Measurements from ENCODE around the gene FAF1. TPM values are rescaled to one million over a fixed set of nuclear protein-coding genes. Genes with fewer than 3 reads are reported as not detected.

The FAF1 gene
- total RNA-seq, 2 donors from 2014 or later: 25.5 to 68.6 TPM

DNA sequence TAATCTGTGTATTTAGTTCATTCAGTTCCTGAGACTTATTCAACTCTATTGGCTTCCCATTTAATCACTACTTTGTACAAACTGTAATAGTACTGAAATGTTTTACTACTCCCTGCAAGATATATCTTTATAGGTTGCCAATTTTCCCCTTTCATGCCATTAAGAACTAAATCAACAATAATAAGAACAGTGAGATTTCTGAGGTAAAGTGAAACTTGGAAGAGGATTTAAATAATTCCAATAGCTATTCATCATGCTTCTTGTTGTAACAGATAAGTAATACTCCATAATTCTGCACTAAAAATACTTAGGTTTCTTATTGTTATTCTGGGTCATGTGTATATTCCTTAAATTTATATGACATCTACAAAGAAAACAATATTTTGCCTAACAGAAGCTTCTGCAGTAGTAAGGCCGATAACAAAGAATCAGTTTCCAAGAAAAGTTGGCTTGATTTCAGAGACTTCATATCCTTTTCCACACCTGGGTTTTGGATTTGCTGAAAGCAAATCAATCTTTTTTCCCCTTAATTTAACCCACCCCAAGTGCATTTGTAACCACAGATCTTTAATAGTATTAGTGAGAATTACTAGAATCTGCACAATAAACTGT lies 258.3 kb downstream of the FAF1 start:
- no peak overlapping the region for H3K4me3 ChIP-seq
- no peaks in the 10 kb centered on the region for H3K9me3 ChIP-seq
- H3K36me3 ChIP-seq: no peaks in the 10 kb centered on the region
- no peak overlapping the region for H3K27ac ChIP-seq
- peaks cover 0 to 17% of the 10 kb centered on the region in 2 donors for H3K4me1 ChIP-seq (ENCODE audit: control insufficient read depth in 1 of 2, low read depth in 2 of 2)
- TF ChIP-seq, protein P1, sequence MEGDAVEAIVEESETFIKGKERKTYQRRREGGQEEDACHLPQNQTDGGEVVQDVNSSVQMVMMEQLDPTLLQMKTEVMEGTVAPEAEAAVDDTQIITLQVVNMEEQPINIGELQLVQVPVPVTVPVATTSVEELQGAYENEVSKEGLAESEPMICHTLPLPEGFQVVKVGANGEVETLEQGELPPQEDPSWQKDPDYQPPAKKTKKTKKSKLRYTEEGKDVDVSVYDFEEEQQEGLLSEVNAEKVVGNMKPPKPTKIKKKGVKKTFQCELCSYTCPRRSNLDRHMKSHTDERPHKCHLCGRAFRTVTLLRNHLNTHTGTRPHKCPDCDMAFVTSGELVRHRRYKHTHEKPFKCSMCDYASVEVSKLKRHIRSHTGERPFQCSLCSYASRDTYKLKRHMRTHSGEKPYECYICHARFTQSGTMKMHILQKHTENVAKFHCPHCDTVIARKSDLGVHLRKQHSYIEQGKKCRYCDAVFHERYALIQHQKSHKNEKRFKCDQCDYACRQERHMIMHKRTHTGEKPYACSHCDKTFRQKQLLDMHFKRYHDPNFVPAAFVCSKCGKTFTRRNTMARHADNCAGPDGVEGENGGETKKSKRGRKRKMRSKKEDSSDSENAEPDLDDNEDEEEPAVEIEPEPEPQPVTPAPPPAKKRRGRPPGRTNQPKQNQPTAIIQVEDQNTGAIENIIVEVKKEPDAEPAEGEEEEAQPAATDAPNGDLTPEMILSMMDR (IDR thresholded peaks at IDR 0.05): no peak
- ATAC-seq (ENCODE audit: insufficient number of reproducible peaks, low FRiP score, low read depth) (no peak), DNase-seq (ENCODE audit: low spot score) (no peak)
- no peaks in the 10 kb centered on the region for H3K27me3 ChIP-seq (replicated peaks; ENCODE audit: insufficient read depth)

DNA sequence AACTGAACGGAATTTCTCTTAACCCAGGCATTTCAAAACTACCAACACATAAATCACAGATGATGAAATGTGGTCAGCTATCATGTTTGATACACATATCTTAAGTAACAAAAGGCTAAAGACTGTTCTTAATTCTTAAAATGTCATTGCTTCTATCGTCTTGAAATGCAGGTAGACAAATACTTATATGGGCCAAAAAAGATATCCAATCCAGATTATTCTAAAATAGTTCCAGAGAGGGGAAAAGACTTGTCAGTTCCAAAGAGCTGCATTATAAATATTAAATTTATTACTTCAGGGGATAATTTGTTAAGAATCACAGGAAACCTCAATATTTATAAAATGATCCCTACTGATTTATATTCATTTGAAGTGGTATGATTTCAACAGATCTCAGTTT lies 259.4 kb downstream of the FAF1 start:
- TF ChIP-seq, protein P1 (IDR thresholded peaks at IDR 0.05): no peak
- H3K4me1 ChIP-seq (ENCODE audit: control insufficient read depth in 1 of 2, low read depth in 2 of 2): peaks cover 0 to 13% of the 10 kb centered on the region in 2 donors
- DNase-seq (ENCODE audit: low spot score) (no peak), ATAC-seq (ENCODE audit: insufficient number of reproducible peaks, low FRiP score, low read depth) (no peak)
- no peak overlapping the region for H3K27ac ChIP-seq
- no peaks in the 10 kb centered on the region for H3K36me3 ChIP-seq
- H3K4me3 ChIP-seq: no peak overlapping the region
- H3K27me3 ChIP-seq (replicated peaks; ENCODE audit: insufficient read depth): no peaks in the 10 kb centered on the region
- no peaks in the 10 kb centered on the region for H3K9me3 ChIP-seq

DNA sequence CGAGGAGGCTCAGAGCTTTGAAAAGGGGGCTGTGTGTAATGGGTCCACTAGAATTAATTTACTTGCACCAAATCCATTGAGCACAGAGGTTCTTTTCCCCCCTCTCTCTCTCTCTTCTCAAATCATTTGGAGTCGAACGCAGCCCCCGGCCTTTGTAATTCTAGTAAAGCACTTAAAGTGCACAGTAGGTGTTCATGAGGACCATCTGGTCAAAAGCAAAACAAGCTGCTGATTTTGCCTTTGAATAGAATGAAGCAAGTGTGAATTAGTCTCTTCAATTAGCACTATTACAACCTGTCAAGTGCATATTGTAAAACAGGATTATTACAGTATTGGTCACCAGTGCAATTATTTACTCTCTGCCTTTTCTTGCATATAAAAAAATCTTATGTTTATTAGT lies 259.9 kb downstream of the FAF1 start:
- DNase-seq (ENCODE audit: low spot score) (no peak), ATAC-seq (ENCODE audit: insufficient number of reproducible peaks, low FRiP score, low read depth) (no peak)
- no peaks in the 10 kb centered on the region for H3K9me3 ChIP-seq
- H3K27ac ChIP-seq: no peak overlapping the region
- no peak overlapping the region for H3K4me3 ChIP-seq
- TF ChIP-seq, protein P1 (IDR thresholded peaks at IDR 0.05): no peak
- H3K27me3 ChIP-seq (replicated peaks; ENCODE audit: insufficient read depth): no peaks in the 10 kb centered on the region
- no peaks in the 10 kb centered on the region for H3K36me3 ChIP-seq
- H3K4me1 ChIP-seq (ENCODE audit: control insufficient read depth in 1 of 2, low read depth in 2 of 2): peaks cover 0 to 11% of the 10 kb centered on the region in 2 donors

DNA sequence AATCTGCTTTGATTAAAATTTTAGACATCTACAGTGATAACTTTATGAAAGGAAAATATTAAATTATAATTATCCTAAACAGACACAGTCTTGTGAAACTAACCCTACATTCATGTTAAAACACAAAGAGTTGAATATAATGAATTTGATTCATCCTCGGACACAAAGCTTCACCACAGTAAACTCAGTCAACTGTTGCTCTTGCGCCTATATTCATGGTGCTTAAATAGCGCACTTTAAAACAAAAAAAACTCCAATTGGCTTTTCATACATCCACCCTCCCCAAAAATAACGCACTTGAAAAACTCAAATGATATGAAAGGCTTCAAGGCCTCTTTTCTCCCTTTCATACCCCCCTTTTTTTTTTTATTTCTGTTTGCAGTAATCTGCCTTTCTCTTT lies 260.3 kb downstream of the FAF1 start:
- ATAC-seq (ENCODE audit: insufficient number of reproducible peaks, low FRiP score, low read depth) (no peak), DNase-seq (ENCODE audit: low spot score) (no peak)
- peaks cover 0 to 11% of the 10 kb centered on the region in 2 donors for H3K4me1 ChIP-seq (ENCODE audit: control insufficient read depth in 1 of 2, low read depth in 2 of 2)
- TF ChIP-seq, protein P1 (IDR thresholded peaks at IDR 0.05): no peak
- H3K4me3 ChIP-seq: no peak overlapping the region
- no peaks in the 10 kb centered on the region for H3K36me3 ChIP-seq
- H3K27ac ChIP-seq: no peak overlapping the region
- no peaks in the 10 kb centered on the region for H3K9me3 ChIP-seq
- H3K27me3 ChIP-seq (replicated peaks; ENCODE audit: insufficient read depth): no peaks in the 10 kb centered on the region

DNA sequence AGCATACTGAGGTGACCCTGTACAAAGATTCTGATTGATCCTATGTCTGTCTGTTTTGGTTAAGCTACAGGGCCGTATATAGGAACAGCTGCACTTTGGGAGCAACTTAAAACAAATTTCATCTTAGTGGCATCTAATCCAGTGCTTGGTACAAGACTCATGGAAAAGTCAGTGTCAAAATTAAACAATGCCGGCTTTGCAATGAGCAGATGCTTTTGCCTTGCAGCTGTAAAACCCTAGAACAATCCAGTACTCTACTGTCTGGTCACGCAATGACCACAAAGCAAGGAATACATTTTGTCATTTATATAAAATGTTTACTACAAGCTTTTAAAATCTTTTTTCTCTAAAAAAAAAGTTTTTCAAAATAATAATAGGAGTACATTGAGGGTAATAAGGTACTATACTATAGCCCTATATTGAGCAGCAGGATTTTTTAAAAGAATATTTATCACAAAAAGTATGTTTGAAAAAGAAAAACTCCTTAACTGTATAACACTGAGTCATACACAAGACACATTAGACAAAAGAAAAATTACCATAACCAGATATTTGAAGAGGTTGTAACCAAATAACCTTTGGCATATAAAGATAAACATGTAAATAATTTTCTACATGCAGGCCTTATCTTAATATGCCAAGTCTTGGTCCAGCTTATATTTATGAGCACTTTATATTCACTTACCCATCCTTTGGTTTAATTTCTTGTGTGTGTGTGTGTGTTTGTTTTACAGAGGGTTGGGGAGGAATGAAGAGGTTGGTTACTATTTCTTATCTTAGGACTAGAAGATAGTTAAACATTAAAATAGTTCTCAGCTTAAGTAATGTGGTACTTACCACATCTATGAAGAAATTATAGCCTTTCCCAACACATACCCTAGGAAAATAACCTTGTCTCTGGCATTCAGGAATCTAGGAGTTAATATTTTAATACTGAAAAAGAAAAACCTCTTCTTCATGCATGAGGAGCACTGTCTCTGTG lies 262.3 kb downstream of the FAF1 start:
- Histone ChIP-seq H3K36me3 (no peaks in the 10 kb centered on the region), H3K4me3 (no peak overlapping the region), H3K27me3 (replicated peaks; ENCODE audit: insufficient read depth) (no peaks in the 10 kb centered on the region), H3K9me3 (no peaks in the 10 kb centered on the region), H3K27ac (no peak overlapping the region), H3K4me1 (ENCODE audit: control insufficient read depth in 1 of 2, low read depth in 2 of 2) (peaks cover 0 to 11% of the 10 kb centered on the region in 2 donors)
- no peak for ATAC-seq (ENCODE audit: insufficient number of reproducible peaks, low FRiP score, low read depth)
- DNase-seq (ENCODE audit: low spot score): no peak
- TF ChIP-seq, protein P1 (IDR thresholded peaks at IDR 0.05): no peak

All from thoracic aorta (tissue), 2 donors.